ENCODE results near the gene ATE1. TPM values are rescaled to one million over a fixed set of nuclear protein-coding genes. Genes with fewer than 3 reads are reported as not detected.

The ATE1 gene
- total RNA-seq, 4 donors from 2014 or later, result 15.5 to 29.8 (median 22.6) TPM

DNA sequence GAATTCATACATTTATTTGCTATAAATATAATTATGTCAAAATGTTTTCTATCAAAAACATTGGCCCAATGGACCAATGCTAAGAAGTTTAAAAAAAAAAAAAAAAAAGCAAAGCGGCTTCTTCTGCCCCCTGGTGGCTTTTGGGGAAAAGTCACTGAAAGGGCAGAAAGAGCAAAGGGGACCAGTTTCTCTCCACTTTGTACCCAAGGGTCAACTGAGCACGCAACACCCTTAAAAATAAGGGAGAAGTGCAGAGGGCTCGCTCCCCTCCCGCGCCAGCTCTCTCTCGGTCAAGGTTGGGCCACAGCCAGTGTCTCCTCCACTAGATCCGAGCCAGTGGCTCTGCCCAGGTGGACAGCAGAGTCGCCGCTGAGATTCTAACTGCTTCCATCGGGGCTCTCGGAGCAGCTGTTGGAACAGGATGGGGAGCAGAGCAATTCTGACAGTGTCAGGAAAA is 193.2 kb downstream of the ATE1 start:
- Histone ChIP-seq H3K36me3 (no peaks in the 10 kb centered on the region), H3K4me1 (peaks cover 0 to 22% (median 6%) of the 10 kb centered on the region in 3 donors), H3K27me3 (no peaks in the 10 kb centered on the region), H3K4me3 (no peak overlapping the region), H3K9me3 (no peaks in the 10 kb centered on the region), H3K27ac (no peak overlapping the region)
- no peak for TF ChIP-seq POLR2A (IDR thresholded peaks at IDR 0.05)
- TF ChIP-seq, protein P1, sequence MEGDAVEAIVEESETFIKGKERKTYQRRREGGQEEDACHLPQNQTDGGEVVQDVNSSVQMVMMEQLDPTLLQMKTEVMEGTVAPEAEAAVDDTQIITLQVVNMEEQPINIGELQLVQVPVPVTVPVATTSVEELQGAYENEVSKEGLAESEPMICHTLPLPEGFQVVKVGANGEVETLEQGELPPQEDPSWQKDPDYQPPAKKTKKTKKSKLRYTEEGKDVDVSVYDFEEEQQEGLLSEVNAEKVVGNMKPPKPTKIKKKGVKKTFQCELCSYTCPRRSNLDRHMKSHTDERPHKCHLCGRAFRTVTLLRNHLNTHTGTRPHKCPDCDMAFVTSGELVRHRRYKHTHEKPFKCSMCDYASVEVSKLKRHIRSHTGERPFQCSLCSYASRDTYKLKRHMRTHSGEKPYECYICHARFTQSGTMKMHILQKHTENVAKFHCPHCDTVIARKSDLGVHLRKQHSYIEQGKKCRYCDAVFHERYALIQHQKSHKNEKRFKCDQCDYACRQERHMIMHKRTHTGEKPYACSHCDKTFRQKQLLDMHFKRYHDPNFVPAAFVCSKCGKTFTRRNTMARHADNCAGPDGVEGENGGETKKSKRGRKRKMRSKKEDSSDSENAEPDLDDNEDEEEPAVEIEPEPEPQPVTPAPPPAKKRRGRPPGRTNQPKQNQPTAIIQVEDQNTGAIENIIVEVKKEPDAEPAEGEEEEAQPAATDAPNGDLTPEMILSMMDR (IDR thresholded peaks at IDR 0.05), result peak in 5 of 6 experiments; percentile 18 to 72 (median 55)
- DNase-seq, result no peak
- 26% methylated on average over 6 to 9 of the region's 11 CpGs for WGBS, 2 donors
- intact Hi-C loops (cut with DNase I), result loop anchor here (5.0 to 10.0 kb wide), 2 partner anchors 120 to 792 kb away; no protein-coding TSS in a partner anchor

DNA sequence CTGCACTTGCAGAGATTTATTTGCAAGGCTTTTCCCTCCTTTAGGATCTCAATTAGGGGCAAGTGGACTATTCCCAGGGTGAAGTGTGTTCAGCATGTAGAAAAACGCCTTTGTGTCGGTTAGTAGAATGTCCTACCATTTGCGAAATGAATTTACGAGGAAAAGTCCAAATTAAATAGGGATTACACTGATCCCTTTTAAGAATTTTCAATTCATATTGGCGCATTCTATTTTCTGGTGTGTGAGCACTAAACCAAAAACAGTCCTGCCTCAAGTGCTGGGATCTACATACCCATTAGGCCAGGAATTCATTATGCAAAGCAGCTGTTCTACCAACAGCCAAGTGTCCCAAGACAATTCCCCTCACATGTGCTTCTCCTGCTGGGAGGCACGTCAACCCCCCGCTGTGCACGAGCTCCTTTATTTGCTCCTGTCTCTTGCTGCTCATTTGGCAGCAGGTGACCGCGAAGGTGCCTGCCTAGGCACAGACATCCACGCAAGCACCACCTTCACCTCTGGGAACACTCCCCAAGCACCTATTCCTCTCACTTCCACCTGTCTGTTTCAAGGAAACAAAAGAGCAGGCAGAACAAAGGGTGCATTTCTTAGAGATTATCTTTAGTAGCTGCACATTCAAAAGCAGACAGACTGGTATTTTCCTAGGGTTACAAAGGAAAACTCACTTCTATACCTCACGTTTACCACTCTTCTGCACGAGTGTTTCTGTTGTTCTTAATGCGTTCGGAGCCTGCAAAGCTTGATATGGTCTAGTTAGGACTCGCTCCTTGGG is 195.0 kb downstream of the ATE1 start:
- intact Hi-C loops (cut with DNase I), result loop anchor here (10.0 kb wide), 1 partner anchor 118 kb away; no protein-coding TSS in a partner anchor
- H3K27ac ChIP-seq, result no peak overlapping the region
- H3K27me3 ChIP-seq, result no peaks in the 10 kb centered on the region
- DNase-seq, result no peak
- H3K36me3 ChIP-seq, result no peaks in the 10 kb centered on the region
- no peak overlapping the region for H3K4me3 ChIP-seq
- 52 to 69% methylated on average over 14 to 15 of the region's 16 CpGs for WGBS, 2 donors
- H3K4me1 ChIP-seq, result peaks cover 0 to 22% (median 6%) of the 10 kb centered on the region in 3 donors
- H3K9me3 ChIP-seq, result no peaks in the 10 kb centered on the region
- TF ChIP-seq, protein P1 (IDR thresholded peaks at IDR 0.05), result peak in 1 of 6 experiments; percentile 7
- no peak for TF ChIP-seq POLR2A (IDR thresholded peaks at IDR 0.05)

DNA sequence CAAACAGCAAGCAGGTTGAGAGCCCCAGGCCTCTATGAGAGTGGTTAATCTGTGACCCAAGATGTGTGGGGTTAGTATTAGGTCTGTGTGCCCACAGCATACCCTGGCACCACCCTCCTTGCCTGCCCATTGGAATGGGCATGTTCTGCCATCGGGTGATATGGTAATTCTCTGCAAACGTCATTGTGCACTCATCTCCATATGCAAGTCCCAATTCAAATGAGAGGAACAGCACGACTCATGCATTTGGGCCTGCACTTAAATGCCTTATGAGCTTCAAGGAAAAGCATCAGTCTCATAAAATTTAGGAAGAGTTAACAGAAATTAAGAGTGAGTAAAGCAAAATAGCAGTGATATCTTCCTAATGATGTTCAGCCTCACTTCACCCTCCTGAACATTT is 195.7 kb downstream of the ATE1 start:
- peaks cover 0 to 22% (median 6%) of the 10 kb centered on the region in 3 donors for H3K4me1 ChIP-seq
- no peak for DNase-seq
- H3K36me3 ChIP-seq, result no peaks in the 10 kb centered on the region
- H3K4me3 ChIP-seq, result no peak overlapping the region
- intact Hi-C loops (cut with DNase I), result loop anchor here (10.0 kb wide), 1 partner anchor 117 kb away; no protein-coding TSS in a partner anchor
- no peaks in the 10 kb centered on the region for H3K9me3 ChIP-seq
- TF ChIP-seq, protein P1 (IDR thresholded peaks at IDR 0.05), result no peak
- TF ChIP-seq POLR2A (IDR thresholded peaks at IDR 0.05), result no peak
- no peak overlapping the region for H3K27ac ChIP-seq
- no peaks in the 10 kb centered on the region for H3K27me3 ChIP-seq
- WGBS, 2 donors, result 56 to 63% methylated on average over 3 of the region's 3 CpGs

DNA sequence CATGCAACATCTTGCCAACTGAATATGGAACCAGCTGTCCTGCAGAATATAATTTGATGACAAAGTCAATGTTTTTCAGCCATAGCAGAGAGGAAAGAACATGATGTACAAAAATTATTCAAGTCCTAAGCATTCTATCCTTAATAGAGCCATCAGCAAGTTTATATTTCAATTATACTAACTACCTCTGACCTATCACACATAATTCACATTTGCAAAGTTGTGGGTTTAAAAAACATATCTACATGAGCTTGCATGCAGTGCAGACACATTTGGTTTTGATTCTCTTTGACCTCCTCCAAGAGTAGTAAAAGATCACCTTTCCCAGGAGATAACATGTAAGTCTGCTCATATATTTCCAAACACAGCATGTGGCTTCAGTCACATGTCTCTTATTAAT is 203.5 kb downstream of the ATE1 start:
- no peak overlapping the region for H3K27ac ChIP-seq
- no peak overlapping the region for H3K4me3 ChIP-seq
- DNase-seq, result no peak
- H3K27me3 ChIP-seq, result no peaks in the 10 kb centered on the region
- H3K4me1 ChIP-seq, result no peaks in the 10 kb centered on the region
- intact Hi-C loops (cut with DNase I), result no loop called here
- TF ChIP-seq, protein P1 (IDR thresholded peaks at IDR 0.05), result no peak
- TF ChIP-seq POLR2A (IDR thresholded peaks at IDR 0.05), result no peak
- no peaks in the 10 kb centered on the region for H3K36me3 ChIP-seq
- no peaks in the 10 kb centered on the region for H3K9me3 ChIP-seq

DNA sequence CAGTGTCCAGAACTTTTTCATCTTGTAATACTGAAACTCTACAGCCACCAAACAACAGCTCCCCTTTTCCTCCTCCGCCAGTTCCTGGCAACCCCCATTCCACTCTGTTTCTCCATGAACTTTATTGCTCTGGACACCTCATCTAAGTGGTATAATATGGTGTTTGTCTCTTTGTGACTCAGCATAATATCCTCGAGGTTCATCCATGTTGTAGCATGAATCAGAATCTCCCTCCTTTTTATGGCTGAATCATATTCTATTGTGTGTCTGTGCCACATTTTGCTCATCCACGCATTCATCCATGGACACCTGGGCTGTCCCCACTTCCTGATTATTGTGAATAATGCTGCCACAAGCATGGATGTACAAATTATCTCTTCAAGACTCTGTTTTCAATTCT is 205.2 kb downstream of the ATE1 start:
- no peaks in the 10 kb centered on the region for H3K4me1 ChIP-seq
- H3K4me3 ChIP-seq, result no peak overlapping the region
- no peak for DNase-seq
- H3K36me3 ChIP-seq, result no peaks in the 10 kb centered on the region
- H3K9me3 ChIP-seq, result no peaks in the 10 kb centered on the region
- 32 to 60% methylated on average over 3 of the region's 3 CpGs for WGBS, 2 donors
- no peaks in the 10 kb centered on the region for H3K27me3 ChIP-seq
- no peak overlapping the region for H3K27ac ChIP-seq
- intact Hi-C loops (cut with DNase I), result no loop called here
- TF ChIP-seq POLR2A (IDR thresholded peaks at IDR 0.05), result no peak
- TF ChIP-seq, protein P1 (IDR thresholded peaks at IDR 0.05), result no peak

Data from esophagus squamous epithelium (tissue), 5 donors.